K562 (cell line): Measurements from ENCODE around the gene RPP14. TPM values are rescaled to one million over a fixed set of nuclear protein-coding genes. Genes with fewer than 3 reads are reported as not detected.

Source experiments
- CBFA2T2 ChIP-seq: fragments of 450-650 bp; conservative IDR thresholded peaks from 2 replicates; pipeline ENCODE4 v1.6.1; 2017; ENCODE audit warnings: mild to moderate bottlenecking
- HNRNPH1 ChIP-seq: fragments of 200-400 bp; formaldehyde crosslinking; optimal IDR thresholded peaks from 2 replicates; pipeline ENCODE3; 2017; ENCODE audit warnings: low read depth, mild to moderate bottlenecking, low read length, moderate library complexity
- HNRNPK ChIP-seq: fragments of 200-400 bp; formaldehyde crosslinking; IDR thresholded peaks from one replicate; pipeline ENCODE4 v1.6.1; 2018; ENCODE audit warnings: mild to moderate bottlenecking, low read depth, low read length; ENCODE audit not compliant: poor library complexity, severe bottlenecking
- MTA2 ChIP-seq: fragments of 450-650 bp; IDR thresholded peaks from 2 replicates; pipeline ENCODE4 v1.6.1; 2016; ENCODE audit warnings: low read depth
- NFE2L1 ChIP-seq: fragments of 450-650 bp; IDR thresholded peaks from 2 replicates; pipeline ENCODE4 v1.6.1; 2016; ENCODE audit warnings: missing genetic modification characterization, low read depth, mild to moderate bottlenecking, missing compliant biosample characterization, moderate library complexity, borderline replicate concordance
- NUFIP1 ChIP-seq: fragments of 450-650 bp; IDR thresholded peaks from 2 replicates; pipeline ENCODE4 v1.6.1; 2018; ENCODE audit not compliant: partially characterized antibody
- PATZ1 ChIP-seq: fragments of 250-450 bp; sonication (Bioruptor Pico); IDR thresholded peaks from 2 replicates; pipeline ENCODE4 v1.5.0; 2020; ENCODE audit warnings: mild to moderate bottlenecking, borderline replicate concordance
- POLR2G ChIP-seq: fragments of 200-400 bp; formaldehyde crosslinking; IDR thresholded peaks from 2 replicates; pipeline ENCODE4 v1.6.1; 2017; ENCODE audit warnings: low read depth, mild to moderate bottlenecking, antibody characterized with exemption, low read length, moderate library complexity
- SAFB2 ChIP-seq: fragments of 200-400 bp; formaldehyde crosslinking; IDR thresholded peaks from 2 replicates; pipeline ENCODE4 v1.6.1; 2018; ENCODE audit warnings: borderline replicate concordance, low read length, low read depth, moderate library complexity; ENCODE audit not compliant: severe bottlenecking
- SFPQ ChIP-seq: fragments of 200-400 bp; formaldehyde crosslinking; IDR thresholded peaks from 2 replicates; pipeline ENCODE4 v1.6.1; 2017; ENCODE audit warnings: mild to moderate bottlenecking, low read depth, low read length, moderate library complexity
- SIRT6 ChIP-seq: IDR thresholded peaks from one replicate; pipeline ENCODE4 v1.6.1; 2012; ENCODE audit warnings: low read depth, mild to moderate bottlenecking, control low read depth, inconsistent platforms, low read length, moderate library complexity
- SIX5 ChIP-seq, 2 experiments: IDR thresholded peaks; 2 replicates each; pipeline ENCODE4 v1.6.1; 2011; ENCODE audit warnings: low read length in 2 of 2, borderline replicate concordance in 1 of 2, low read depth in 1 of 2, mild to moderate bottlenecking in 1 of 2, moderate library complexity in 1 of 2; ENCODE audit not compliant: insufficient read depth in 1 of 2
- SMAD1 ChIP-seq: fragments of 150-350 bp; IDR thresholded peaks from 2 replicates; pipeline ENCODE4 v1.6.1; 2014; ENCODE audit warnings: low read length, low read depth; ENCODE audit not compliant: partially characterized antibody
- TFE3 ChIP-seq: fragments of 450-650 bp; formaldehyde crosslinking; IDR thresholded peaks from 2 replicates; pipeline ENCODE4 v1.4.0; 2020; ENCODE audit warnings: mild to moderate bottlenecking, mixed read lengths
- ZHX1 ChIP-seq: fragments of 150-350 bp; conservative IDR thresholded peaks from 2 replicates; pipeline ENCODE4 v1.6.1; 2014; ENCODE audit warnings: low read length
- ZNF197 ChIP-seq: fragments of 200-800 bp; sonication (Bioruptor generic); IDR thresholded peaks from 2 replicates; pipeline ENCODE4 v1.6.1; 2016; ENCODE audit warnings: low read depth, missing genetic modification characterization, missing compliant biosample characterization
- ZNF280A ChIP-seq: fragments of 450-650 bp; IDR thresholded peaks from 2 replicates; pipeline ENCODE4 v1.6.1; 2018; ENCODE audit warnings: mild to moderate bottlenecking, low read depth; ENCODE audit not compliant: partially characterized antibody
- polyA plus RNA-seq, 8 experiments: library from polyadenylated mRNA; depleted of rRNA in 4 of 8; stranded (reverse) in 5 of 8; unstranded in 3 of 8; fragments of >200 nt; fragmentation: Nextera tagmentation in 2 of 8; fragmentation: Illumina TruSeq in 1 of 8; extraction: Ambion mirVana in 2 of 8; extraction: Trizol in 1 of 8; gene quantifications; 2 replicates each; pipeline versions ENCODE4 v1.2.1 to v1.2.3, GENCODE V29; 2011 to 2014; ENCODE audit warnings: inconsistent platforms in 1 of 8, missing spikeins in 1 of 8
- total RNA-seq, 7 experiments: library from RNA; depleted of rRNA in 6 of 7; stranded (reverse); fragments of >200 nt in 6 of 7; fragmentation: Illumina TruSeq in 2 of 7; extraction: Trizol in 2 of 7; gene quantifications; 2 replicates each; pipeline versions ENCODE4 v1.2.1 to v1.2.3, GENCODE V29; 2011 to 2021; ENCODE audit warnings: low replicate concordance in 1 of 7

The RPP14 gene
- total and polyA plus RNA-seq, 9 of the 15 experiments (the other 6 are each of a cell fraction or from before 2014, with no cell fraction given), result 13.5 to 20.8 (median 15.4) TPM

GRCh38 chr3:58350627-58351013 is 44.6 kb downstream of the RPP14 start (continued):
- TF ChIP-seq CBFA2T2 (no peak), SAFB2 (no peak), NFE2L1 (peak; percentile 49; the same call in 1 of the 2 replicates), PATZ1 (CRISPR knock-in tag) (no peak), ZNF197 (no peak), SIRT6 (no peak), SIX5 (IDR thresholded peaks at IDR 0.05; ENCODE audit: borderline replicate concordance in 1 of 2, insufficient read depth in 1 of 2, low read depth in 1 of 2, low read length in 2 of 2) (no peak), MTA2 (no peak), HNRNPH1 (no peak), NUFIP1 (no peak), TFE3 (CRISPR knock-in tag) (no peak), SMAD1 (no peak), POLR2G (no peak), HNRNPK (no peak), SFPQ (no peak), ZNF280A (no peak), ZHX1 (no peak)
